T-helper 1 cell treated with Interleukin-12 subunit alpha and Interleukin-12 subunit beta and Interleukin-4 antibody, amounts not matched to agents 30 μg/mL and 1 μg/mL, for 36 hours (primary cell): ENCODE results near the gene TSFM.

Source experiments
- H3K27ac Mint-ChIP-seq: one replicate; pipeline ENCODE4 v1.8.0; 2021; ENCODE audit warnings: mild to moderate bottlenecking, mixed read lengths
- H3K27me3 Mint-ChIP-seq: one replicate; pipeline ENCODE4 v1.8.0; 2021; ENCODE audit warnings: low read depth, mixed read lengths
- H3K36me3 Mint-ChIP-seq: one replicate; pipeline ENCODE4 v1.8.0; 2021; ENCODE audit warnings: low read depth, mixed read lengths
- H3K4me1 Mint-ChIP-seq: one replicate; pipeline ENCODE4 v1.8.0; 2021; ENCODE audit warnings: low read depth, mixed read lengths
- H3K4me3 Mint-ChIP-seq: one replicate; pipeline ENCODE4 v1.8.0; 2021; ENCODE audit warnings: mild to moderate bottlenecking, moderate library complexity, mixed read lengths
- H3K9me3 Mint-ChIP-seq: one replicate; pipeline ENCODE4 v1.8.0; 2021; ENCODE audit warnings: mixed read lengths

The TSFM gene

DNA sequence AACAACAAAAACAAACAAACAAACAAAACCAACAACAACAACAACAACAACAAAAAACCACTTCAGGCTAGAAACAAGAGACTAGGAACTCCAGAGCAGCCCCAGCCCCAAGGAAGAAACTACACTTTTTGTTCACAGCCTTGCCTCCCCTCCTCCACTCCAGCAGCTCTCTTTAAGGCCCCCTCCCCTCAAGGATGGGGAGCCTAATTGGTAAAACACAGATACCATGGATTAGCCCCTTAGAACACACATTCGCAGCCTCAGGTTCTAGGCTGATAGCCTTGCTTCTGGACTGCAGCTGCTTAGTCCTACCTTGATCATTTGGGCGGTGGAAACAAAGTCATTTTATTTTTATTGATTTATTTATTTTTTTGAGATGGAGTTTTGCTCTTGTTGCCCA is 47.8 kb downstream of the TSFM start:
- Mint-ChIP-seq H3K27me3 (no peaks in the 10 kb centered on the region), H3K36me3 (peaks cover 11% of the 10 kb centered on the region), H3K4me3 (no peak overlapping the region), H3K4me1 (peaks cover 19% of the 10 kb centered on the region), H3K27ac (peak overlapping the region; percentile 27), H3K9me3 (no peaks in the 10 kb centered on the region)

DNA sequence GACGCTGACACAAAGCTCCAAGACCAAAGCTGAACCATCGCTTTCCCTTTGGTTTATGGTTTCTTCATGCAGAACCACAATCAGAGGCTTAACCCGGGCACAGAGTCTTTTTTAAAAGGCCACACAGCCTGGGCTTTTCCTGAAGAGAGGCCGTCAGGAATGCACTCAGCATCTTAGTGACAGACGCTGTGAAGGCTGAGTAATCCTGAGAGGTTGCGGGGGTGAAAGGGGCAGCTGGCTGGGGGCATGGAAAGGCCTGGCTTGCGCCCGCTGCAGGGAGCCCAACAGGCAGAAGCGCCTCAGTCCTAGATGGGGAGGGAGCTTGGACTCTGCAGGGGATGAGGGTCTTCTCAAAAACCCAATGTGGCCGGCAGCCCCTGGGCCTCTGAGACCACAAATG is 50.4 kb downstream of the TSFM start:
- Mint-ChIP-seq H3K36me3 (peaks cover 3% of the 10 kb centered on the region), H3K27me3 (no peaks in the 10 kb centered on the region), H3K4me1 (peaks cover 41% of the 10 kb centered on the region), H3K9me3 (no peaks in the 10 kb centered on the region), H3K27ac (no peak overlapping the region), H3K4me3 (no peak overlapping the region)

DNA sequence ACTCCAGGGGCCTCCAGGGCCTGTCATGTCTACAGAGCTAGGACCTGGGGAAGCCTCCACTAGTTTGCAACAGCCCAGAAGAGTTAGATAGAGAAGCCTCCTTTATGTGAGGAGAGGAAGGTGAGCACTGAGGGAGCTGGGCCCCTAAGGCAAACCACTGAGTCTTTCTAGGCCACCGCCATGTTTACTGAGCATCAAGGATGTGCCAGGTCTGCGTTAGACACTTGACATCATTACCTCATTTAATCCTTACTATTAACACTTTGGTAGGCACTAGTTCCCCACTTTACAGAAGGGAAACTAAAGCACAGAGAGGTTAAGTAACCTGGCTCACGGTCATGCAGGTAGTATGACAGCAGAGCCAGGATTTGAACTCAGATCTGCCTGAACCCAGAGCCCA is 51.1 kb downstream of the TSFM start:
- H3K4me3 Mint-ChIP-seq, result no peak overlapping the region
- H3K9me3 Mint-ChIP-seq, result no peaks in the 10 kb centered on the region
- no peak overlapping the region for H3K27ac Mint-ChIP-seq
- H3K4me1 Mint-ChIP-seq, result peaks cover 48% of the 10 kb centered on the region
- H3K27me3 Mint-ChIP-seq, result no peaks in the 10 kb centered on the region
- peaks cover 3% of the 10 kb centered on the region for H3K36me3 Mint-ChIP-seq

DNA sequence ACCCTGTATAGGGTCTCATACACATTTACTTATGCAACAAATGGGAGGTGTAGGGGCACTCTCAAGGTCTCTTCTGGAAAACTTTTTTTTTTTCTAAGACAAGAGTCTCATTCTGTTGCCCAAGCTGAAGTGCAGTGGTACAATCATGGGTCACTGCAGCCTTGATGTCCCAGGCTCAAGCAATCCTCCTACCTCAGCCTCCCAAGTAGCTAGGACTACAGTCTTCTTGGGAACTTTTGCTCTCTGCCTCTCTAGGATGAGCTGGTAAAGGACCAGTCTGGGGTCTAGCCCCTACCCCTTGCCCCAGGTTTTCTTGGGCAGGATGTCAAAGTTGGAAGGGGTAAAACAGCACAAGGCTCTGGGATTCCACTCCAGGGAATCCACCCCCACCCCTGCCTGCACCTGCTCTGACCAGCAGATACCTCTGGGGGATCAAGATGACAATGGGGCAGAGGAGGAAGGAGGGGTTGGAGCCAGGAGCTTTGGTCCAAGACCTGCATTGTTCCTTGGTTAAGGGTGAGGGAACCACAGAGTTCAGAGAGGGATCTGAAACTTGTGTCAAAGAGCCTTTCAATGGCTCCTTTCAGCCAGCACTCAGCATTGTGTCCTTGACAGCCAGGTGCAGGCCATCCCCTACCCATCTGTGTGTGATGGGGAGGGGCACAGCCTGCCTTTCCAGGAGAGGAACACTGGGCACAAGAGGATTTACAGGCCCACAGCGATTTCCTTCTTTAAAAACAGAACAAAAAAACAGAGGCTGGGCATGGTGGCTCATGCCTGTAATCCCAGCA is 51.7 kb downstream of the TSFM start:
- Mint-ChIP-seq H3K4me3 (no peak overlapping the region), H3K27ac (no peak overlapping the region), H3K4me1 (peaks cover 52% of the 10 kb centered on the region)

DNA sequence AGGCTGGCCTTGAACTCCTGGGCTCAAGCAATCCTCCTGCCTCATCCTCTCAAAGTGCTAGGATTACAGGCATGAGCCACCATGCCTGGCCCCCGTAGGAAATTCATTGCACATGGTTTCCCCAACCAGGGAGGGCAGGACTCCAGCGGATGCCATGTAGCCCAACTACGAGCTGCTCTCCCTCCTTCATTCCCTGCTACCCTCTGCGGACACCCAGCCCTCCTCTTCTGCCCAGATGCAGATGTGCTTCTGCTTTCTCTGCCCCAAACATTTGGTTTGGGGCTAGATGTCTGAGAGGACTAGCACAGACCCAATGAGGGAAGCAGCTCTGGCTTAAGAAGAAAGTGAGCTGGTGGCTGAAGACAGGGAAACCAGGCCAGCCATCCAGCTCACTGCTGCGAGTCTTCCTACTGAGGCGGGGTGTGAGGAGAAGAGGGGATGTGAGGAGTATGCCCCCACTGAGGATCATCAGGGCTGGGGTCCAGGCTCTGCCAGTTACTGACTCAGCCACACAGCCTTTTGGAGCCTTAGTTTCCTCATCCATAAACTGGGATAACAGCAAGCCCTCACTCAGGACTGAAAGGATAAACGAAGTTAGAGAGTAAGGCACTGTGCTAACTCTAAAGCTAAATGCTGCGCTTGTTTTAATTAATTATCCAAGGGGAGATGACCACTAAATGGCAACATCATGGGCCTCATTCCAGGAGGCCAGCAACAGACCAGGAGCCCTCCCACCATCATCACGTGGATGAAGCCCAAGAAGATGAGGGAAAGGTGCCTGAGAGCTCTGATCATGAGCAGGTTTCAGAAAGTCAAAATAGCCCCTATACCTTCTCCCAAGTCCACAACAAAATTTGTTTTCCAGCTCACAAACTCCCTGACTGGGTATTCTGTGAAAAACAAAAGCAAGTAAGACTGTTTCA is 53.0 kb downstream of the TSFM start:
- Mint-ChIP-seq H3K27me3 (no peaks in the 10 kb centered on the region), H3K9me3 (no peaks in the 10 kb centered on the region), H3K36me3 (no peaks in the 10 kb centered on the region), H3K27ac (peak overlapping the region; percentile 69), H3K4me3 (peak overlapping the region; percentile 37), H3K4me1 (peaks cover 60% of the 10 kb centered on the region)

More for the DNA sequence above, 51.7 kb downstream of the TSFM start:
- H3K9me3 Mint-ChIP-seq, result no peaks in the 10 kb centered on the region
- H3K27me3 Mint-ChIP-seq, result no peaks in the 10 kb centered on the region
- H3K36me3 Mint-ChIP-seq, result peaks cover 3% of the 10 kb centered on the region

DNA sequence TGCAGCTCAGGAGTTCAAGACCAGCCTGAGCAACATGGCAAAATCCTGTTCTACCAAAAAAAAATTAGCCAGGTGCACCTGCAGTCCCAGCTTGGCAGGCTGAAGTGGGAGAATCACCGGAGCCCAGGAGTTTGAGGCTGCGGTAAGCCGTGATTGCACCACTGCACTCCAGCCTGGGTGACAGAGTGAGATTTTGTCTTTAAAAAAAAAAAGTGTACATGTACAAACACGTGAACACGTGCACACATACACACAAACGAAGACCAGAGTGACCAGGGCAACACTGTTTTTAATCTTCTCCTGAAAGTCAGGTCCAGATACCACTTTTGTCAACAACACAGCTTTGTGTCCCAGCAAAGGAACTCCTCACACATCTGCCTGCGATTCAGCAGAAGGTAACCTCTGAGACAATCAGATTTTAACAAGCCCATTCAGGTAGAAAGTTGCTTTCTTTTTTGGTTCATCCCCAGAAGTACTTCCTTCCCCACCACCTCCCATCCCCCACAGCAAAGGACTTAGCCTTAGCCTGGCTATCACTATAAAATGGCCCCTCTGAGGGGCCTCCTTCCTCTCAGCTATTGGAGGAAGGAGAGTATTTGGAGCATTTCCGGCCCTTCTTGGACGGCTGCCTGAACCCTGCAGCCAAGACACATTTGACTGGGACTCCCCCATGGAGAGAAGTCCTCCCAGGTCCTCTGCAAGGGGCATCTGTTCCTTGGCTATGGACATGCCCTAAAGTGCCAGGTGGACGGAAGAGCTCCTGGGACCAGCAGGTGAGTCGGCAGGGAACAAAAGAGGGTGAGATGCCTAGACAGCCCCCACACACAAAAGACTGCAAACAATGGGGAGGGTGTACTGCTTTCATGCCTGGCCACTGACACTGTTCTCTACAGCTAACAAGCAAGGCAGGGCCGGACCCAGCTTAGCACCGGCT is 54.1 kb downstream of the TSFM start:
- Mint-ChIP-seq H3K36me3 (no peaks in the 10 kb centered on the region), H3K27ac (peak overlapping the region; percentile 69), H3K9me3 (no peaks in the 10 kb centered on the region), H3K4me1 (peaks cover 64% of the 10 kb centered on the region), H3K27me3 (no peaks in the 10 kb centered on the region), H3K4me3 (peak overlapping the region; percentile 37)

DNA sequence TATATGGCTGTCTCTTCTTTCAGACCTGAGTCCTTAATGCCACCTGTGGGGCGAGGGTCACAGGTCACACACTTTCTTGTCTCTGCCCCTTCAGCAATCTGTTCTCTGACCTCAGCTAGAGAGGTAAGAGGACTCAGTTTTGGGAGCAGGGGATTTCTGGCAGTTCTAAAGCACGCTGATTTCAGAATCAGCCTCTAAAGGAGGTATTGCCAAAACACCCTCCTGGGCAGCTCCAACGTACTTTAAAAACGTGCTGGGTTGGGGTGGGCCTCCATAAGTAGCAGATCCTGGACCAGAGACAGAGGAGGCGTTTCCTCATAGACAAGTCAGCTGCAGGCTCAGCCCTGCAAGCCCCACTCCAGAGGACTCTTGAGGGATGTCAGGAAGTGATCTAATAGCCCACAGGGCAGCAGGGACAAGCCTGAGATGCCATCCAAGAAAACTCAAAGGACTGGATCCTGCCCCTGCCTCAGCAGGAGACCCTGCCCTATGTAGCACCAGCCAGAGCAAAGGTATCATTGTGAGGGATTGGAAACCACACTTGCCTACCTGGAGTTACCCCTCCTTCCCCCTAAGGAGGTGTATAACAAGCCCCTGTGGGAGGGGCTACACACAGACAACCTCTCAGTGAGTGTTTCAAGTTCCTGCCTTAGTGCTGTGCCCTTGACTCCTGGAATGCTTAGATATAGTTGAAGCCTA is 55.4 kb downstream of the TSFM start:
- Mint-ChIP-seq H3K4me1 (peaks cover 70% of the 10 kb centered on the region), H3K27ac (peak overlapping the region; percentile 85), H3K27me3 (no peaks in the 10 kb centered on the region), H3K4me3 (peak overlapping the region; percentile 57), H3K36me3 (no peaks in the 10 kb centered on the region), H3K9me3 (no peaks in the 10 kb centered on the region)

DNA sequence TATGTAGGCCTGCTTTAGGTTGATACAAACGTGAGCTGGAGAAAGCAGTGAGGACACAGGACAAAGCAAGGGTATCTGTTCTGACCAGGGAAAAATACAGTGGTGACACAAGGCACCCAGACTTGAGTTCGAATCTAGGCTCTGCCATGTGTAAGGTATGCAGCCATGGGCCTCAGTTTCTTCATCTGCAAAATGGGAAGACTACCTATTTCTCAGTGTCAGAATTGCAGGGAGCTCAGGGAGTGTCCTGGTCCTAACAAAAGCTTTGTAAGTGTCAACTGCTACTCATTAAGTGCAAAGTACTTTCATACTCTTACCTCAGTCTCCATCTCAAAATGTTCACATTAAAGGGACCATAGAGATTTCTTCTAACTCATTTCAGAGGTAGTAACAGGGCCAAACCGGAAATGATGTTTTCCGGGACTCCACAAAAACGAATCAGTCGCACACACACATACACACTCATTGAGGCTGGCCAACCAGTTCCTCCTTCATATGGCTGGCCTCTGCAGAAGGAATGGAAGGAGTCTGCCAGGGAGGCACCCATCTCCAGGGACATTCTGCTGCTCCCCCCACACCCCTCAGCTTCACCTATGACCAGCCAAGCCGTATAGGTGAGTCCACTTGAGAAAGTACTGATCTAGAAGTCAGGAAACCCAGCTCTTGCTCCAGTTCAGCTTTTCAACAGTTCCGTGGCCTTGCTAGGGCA is 56.2 kb downstream of the TSFM start:
- Mint-ChIP-seq H3K9me3 (no peaks in the 10 kb centered on the region), H3K27ac (peak overlapping the region; percentile 85), H3K4me3 (peak overlapping the region; percentile 57), H3K36me3 (no peaks in the 10 kb centered on the region), H3K27me3 (no peaks in the 10 kb centered on the region), H3K4me1 (peaks cover 74% of the 10 kb centered on the region)

DNA sequence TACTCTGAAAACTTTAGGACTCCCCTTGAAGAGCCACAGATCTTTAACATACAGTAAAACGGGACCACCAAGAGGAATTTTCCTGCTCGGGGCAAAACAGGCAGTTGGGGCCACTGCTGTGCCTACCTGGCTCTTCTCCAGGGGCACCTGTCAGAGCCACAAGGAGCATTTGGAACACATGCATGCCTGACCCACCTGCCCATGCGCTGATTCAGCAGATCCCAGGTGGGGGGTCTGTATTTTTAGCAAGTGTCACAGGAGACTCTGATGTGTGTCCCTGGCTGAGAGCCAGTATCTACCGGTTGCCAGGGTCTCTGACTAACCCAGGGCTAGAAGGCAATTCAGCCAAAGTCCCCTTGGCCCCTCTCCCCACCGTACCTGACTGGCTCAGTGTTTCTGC is 57.4 kb downstream of the TSFM start:
- Mint-ChIP-seq H3K9me3 (no peaks in the 10 kb centered on the region), H3K27me3 (no peaks in the 10 kb centered on the region), H3K36me3 (no peaks in the 10 kb centered on the region), H3K4me1 (peaks cover 77% of the 10 kb centered on the region), H3K27ac (no peak overlapping the region), H3K4me3 (no peak overlapping the region)

DNA sequence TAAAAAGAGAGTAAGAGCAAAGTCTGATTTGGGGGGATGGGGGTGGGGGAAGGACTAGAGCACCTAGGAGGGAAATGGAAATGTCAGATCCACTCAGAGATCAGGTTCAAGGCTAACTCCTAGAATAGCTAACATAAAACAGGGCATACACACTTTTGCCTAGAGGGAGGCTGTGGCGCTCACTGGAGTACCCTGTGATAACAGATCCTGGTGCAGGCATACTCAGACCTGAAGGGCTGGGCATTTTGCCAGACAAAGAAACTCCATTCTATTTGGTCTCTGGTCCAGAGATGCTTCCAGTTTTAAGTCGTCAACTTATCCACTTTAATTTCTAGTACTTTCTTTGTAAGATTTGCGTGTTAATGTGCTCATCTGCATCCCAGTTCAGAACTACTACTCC is 58.1 kb downstream of the TSFM start:
- H3K36me3 Mint-ChIP-seq, result no peaks in the 10 kb centered on the region
- H3K27me3 Mint-ChIP-seq, result no peaks in the 10 kb centered on the region
- H3K4me1 Mint-ChIP-seq, result peaks cover 72% of the 10 kb centered on the region
- H3K27ac Mint-ChIP-seq, result no peak overlapping the region
- H3K4me3 Mint-ChIP-seq, result no peak overlapping the region
- no peaks in the 10 kb centered on the region for H3K9me3 Mint-ChIP-seq

DNA sequence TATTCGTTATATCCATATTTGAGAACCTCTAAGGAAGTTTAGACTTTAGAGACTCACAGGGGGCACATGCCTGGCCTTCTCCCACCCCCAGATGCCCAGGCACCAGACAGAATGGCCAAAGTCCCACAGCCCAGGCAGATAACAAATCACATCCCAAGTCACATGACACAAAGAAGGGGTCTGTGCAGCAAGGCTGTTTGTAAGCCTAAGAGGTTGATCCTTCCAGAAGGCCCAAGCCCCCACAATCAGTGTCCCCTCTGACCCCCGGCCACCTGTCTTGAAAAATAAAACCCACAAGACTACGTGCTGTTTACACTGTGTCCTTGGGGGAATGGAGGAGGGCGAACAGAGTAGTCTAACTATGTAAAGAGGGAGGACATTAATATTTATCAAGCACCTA is 58.9 kb downstream of the TSFM start:
- no peaks in the 10 kb centered on the region for H3K27me3 Mint-ChIP-seq
- no peak overlapping the region for H3K4me3 Mint-ChIP-seq
- H3K4me1 Mint-ChIP-seq, result peaks cover 65% of the 10 kb centered on the region
- no peaks in the 10 kb centered on the region for H3K9me3 Mint-ChIP-seq
- no peaks in the 10 kb centered on the region for H3K36me3 Mint-ChIP-seq
- H3K27ac Mint-ChIP-seq, result no peak overlapping the region

DNA sequence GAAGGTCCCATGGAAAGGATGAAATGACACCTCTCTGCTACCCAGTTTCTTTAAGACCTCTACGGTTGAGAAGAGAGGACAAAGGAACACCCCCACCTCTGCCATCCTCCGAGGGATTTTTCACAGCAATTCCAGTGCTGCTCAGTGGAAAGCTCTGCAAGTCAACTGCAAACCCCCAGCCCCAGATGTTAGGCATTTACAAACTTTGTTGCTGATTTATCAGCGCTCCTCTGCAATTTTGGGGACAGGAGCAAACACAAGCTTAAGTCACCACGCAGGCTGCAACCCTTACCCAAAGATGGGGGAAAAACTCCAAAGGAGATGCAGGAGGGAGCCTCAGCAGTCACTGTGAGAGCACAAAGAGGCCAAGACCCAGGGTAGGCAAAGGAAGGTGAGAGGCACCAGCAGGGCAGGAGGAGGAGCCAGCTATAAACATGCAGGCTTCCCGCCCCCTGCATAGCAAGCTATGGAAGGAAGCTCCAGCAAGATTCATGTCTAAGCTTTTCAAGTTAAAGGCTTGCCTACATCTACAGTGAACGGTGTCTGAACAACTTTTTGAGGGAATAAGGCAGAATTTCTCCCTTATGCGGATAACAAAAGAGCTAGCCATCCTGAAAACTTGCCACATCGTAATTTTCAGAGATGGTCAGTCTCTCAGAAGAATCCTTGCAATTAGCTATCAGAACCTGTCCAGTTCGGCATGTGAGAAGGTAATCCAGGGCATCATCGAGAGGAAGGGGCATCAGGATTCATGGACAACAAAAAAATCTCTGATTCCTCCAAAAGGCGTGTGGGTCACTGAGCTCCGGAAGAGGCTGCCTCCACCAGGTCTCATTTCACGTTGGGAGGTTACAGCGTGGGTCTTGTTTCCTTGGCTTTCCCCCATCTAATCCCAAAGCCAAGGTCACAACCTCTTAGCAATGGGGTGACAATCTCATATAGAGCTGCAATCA is 60.0 kb downstream of the TSFM start:
- H3K9me3 Mint-ChIP-seq, result no peaks in the 10 kb centered on the region
- H3K27ac Mint-ChIP-seq, result no peak overlapping the region
- no peaks in the 10 kb centered on the region for H3K27me3 Mint-ChIP-seq

More for the DNA sequence above, 60.0 kb downstream of the TSFM start:
- Mint-ChIP-seq H3K4me3 (peak overlapping the region; percentile 69), H3K4me1 (peaks cover 59% of the 10 kb centered on the region), H3K36me3 (no peaks in the 10 kb centered on the region)
